Measurements from ENCODE around the gene AKT2. TPM values are rescaled to one million over a fixed set of nuclear protein-coding genes. Genes with fewer than 3 reads are reported as not detected.

The AKT2 gene
- polyA plus RNA-seq, 2 of the 4 experiments (the other 2 are of a cell fraction) = 136 to 159 TPM

DNA sequence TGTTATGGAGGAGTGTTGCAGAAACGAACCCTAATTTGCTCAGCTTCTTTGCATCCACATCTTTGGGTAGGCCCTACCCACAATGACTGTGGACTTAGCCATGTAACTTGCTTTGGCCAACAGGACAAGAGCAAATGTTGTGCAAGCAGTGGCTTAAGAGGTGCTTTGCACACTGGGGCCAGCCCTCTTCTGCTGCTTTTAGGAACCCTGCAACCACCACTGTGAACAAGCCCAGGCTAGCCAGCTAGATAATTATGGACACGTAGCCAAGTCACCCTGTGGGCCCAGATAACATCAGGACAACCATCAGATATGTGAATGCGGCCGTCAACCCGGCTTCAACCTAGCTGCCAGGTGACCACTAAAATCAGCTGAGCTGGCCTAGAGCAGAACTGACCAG lies 45.9 kb upstream of the AKT2 start:
- CTCF ChIA-PET = interaction anchor here (0.6 to 7.9 kb wide), 9 partner anchors 10 to 303 kb away, joined by 3 to 42 read pairs (median 4); partner anchors contain the start of genes C19orf47 and PLD3
- POLR2A ChIA-PET = interaction anchor here (0.8 kb wide), 1 partner anchor 17 kb away, joined by 5 read pairs; the partner anchor contains the start of genes C19orf47 and PLD3
- peak; percentile 54 for FAIRE-seq
- Histone ChIP-seq H3K27ac (no peak overlapping the region), H3K4me2 (no peak overlapping the region), H3K9me3 (no peaks in the 10 kb centered on the region), H3K4me1 (no peaks in the 10 kb centered on the region), H3K4me3 (no peak overlapping the region)
- no peak for ATAC-seq
- DNase-seq (ENCODE audit: low read depth in 1 of 2, low spot score in 1 of 2) = no peak
- 90% methylated on average over 5 of the region's 5 CpGs for WGBS (ENCODE audit: missing lambda C conversion rate)
- TF ChIP-seq HEYL (CRISPR knock-in tag; IDR thresholded peaks at IDR 0.05) (no peak), NFE2L2 (conservative IDR thresholded peaks at IDR 0.05; ENCODE audit: low read length) (no peak), RARB (CRISPR knock-in tag; IDR thresholded peaks at IDR 0.05) (no peak)
- TF ChIP-seq, protein P1, sequence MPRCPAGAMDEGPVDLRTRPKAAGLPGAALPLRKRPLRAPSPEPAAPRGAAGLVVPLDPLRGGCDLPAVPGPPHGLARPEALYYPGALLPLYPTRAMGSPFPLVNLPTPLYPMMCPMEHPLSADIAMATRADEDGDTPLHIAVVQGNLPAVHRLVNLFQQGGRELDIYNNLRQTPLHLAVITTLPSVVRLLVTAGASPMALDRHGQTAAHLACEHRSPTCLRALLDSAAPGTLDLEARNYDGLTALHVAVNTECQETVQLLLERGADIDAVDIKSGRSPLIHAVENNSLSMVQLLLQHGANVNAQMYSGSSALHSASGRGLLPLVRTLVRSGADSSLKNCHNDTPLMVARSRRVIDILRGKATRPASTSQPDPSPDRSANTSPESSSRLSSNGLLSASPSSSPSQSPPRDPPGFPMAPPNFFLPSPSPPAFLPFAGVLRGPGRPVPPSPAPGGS (IDR thresholded peaks at IDR 0.05) = no peak
- TF ChIP-seq, protein P2, sequence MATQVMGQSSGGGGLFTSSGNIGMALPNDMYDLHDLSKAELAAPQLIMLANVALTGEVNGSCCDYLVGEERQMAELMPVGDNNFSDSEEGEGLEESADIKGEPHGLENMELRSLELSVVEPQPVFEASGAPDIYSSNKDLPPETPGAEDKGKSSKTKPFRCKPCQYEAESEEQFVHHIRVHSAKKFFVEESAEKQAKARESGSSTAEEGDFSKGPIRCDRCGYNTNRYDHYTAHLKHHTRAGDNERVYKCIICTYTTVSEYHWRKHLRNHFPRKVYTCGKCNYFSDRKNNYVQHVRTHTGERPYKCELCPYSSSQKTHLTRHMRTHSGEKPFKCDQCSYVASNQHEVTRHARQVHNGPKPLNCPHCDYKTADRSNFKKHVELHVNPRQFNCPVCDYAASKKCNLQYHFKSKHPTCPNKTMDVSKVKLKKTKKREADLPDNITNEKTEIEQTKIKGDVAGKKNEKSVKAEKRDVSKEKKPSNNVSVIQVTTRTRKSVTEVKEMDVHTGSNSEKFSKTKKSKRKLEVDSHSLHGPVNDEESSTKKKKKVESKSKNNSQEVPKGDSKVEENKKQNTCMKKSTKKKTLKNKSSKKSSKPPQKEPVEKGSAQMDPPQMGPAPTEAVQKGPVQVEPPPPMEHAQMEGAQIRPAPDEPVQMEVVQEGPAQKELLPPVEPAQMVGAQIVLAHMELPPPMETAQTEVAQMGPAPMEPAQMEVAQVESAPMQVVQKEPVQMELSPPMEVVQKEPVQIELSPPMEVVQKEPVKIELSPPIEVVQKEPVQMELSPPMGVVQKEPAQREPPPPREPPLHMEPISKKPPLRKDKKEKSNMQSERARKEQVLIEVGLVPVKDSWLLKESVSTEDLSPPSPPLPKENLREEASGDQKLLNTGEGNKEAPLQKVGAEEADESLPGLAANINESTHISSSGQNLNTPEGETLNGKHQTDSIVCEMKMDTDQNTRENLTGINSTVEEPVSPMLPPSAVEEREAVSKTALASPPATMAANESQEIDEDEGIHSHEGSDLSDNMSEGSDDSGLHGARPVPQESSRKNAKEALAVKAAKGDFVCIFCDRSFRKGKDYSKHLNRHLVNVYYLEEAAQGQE (IDR thresholded peaks at IDR 0.05) = no peak

DNA sequence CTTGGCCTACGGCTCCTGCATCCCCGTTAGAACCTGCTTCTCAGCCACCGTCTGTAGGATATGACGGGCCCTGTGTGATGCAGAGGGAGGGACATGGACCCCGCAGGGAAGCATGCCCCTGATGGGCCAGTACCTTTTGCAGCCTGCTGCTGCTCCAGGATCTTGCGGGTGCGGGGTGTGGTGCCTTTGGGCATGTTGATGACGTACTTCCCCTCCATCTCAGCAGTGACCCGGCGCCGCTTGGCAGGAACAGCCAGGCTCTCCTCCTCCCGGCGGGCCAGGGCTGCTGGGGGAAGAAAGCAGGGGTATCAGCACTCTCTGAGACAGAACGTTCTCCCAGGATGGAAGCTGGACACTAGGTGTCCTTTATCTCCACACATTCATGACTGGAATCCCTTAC lies 41.1 kb upstream of the AKT2 start:
- H3K4me1 ChIP-seq = no peaks in the 10 kb centered on the region
- WGBS (ENCODE audit: missing lambda C conversion rate) = 93% methylated on average over 14 of the region's 14 CpGs
- H3K4me3 ChIP-seq = no peak overlapping the region
- no peak for DNase-seq (ENCODE audit: low read depth in 1 of 2, low spot score in 1 of 2)
- ChIA-PET POLR2A (interaction anchor here (0.5 kb wide), 1 partner anchor 38 kb away, joined by 4 read pairs; no protein-coding TSS in a partner anchor), CTCF (interaction anchor here (1.1 to 7.9 kb wide), 2 partner anchors 18 to 21 kb away, joined by 4 to 42 read pairs; no protein-coding TSS in a partner anchor)
- TF ChIP-seq CEBPB (IDR thresholded peaks at IDR 0.05) = no peak
- no peak for TF ChIP-seq KDM5A (IDR thresholded peaks at IDR 0.05)
- TF ChIP-seq ESRRA (IDR thresholded peaks at IDR 0.05; ENCODE audit: borderline replicate concordance, low read length) = no peak
- no peak for TF ChIP-seq EHF (CRISPR knock-in tag; IDR thresholded peaks at IDR 0.05)
- TF ChIP-seq FOXS1 (CRISPR knock-in tag; IDR thresholded peaks at IDR 0.05) = no peak
- no peak for TF ChIP-seq CHD4 (IDR thresholded peaks at IDR 0.05; ENCODE audit: borderline replicate concordance)
- TF ChIP-seq CHD2 (IDR thresholded peaks at IDR 0.05; ENCODE audit: low read length, partially characterized antibody) = no peak
- TF ChIP-seq, protein P3, sequence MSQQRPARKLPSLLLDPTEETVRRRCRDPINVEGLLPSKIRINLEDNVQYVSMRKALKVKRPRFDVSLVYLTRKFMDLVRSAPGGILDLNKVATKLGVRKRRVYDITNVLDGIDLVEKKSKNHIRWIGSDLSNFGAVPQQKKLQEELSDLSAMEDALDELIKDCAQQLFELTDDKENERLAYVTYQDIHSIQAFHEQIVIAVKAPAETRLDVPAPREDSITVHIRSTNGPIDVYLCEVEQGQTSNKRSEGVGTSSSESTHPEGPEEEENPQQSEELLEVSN (IDR thresholded peaks at IDR 0.05; ENCODE audit: borderline replicate concordance, low read depth) = no peak
- TF ChIP-seq POLR2AphosphoS2 (conservative IDR thresholded peaks at IDR 0.05; ENCODE audit: low read length) = no peak
- TF ChIP-seq HOXA7 (CRISPR knock-in tag; IDR thresholded peaks at IDR 0.05) = no peak
- TF ChIP-seq FOSL2 (IDR thresholded peaks at IDR 0.05) = no peak
- TF ChIP-seq FOSL2 (CRISPR knock-in tag; IDR thresholded peaks at IDR 0.05) = no peak
- no peaks in the 10 kb centered on the region for H3K9me3 ChIP-seq
- ATAC-seq = 0 out of 6 replicates have a peak, but pooled peaks of 1 of the 2 experiments have one; percentile 5
- no peak for FAIRE-seq
- no peak overlapping the region for H3K4me2 ChIP-seq
- no peak overlapping the region for H3K27ac ChIP-seq

DNA sequence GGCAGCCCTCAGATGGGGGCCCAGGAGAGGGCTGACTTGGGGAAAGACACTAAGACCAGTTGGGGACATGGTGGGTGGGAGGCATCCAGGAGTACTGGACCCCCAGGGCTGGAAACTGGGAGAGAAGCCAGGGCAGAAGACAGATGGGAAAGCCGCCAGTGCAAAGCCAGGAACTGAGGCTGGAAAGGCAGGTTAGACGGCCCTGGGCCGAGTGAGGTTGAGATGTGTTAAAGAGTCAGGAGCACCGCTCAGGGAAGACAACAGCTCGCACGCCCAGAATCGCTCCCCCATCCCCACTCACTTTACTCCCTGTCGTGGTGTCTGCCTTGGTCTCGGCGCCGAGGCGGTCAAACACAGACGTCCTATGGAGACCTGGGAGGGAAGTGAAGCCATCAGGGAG lies 38.6 kb upstream of the AKT2 start:
- FAIRE-seq = no peak
- H3K9me3 ChIP-seq = no peaks in the 10 kb centered on the region
- H3K4me3 ChIP-seq = no peak overlapping the region
- no peak for DNase-seq (ENCODE audit: low read depth in 1 of 2, low spot score in 1 of 2)
- no peak overlapping the region for H3K4me2 ChIP-seq
- WGBS (ENCODE audit: missing lambda C conversion rate) = 95% methylated on average over 13 of the region's 13 CpGs
- H3K27ac ChIP-seq = no peak overlapping the region
- CTCF ChIA-PET = interaction anchor here (1.7 to 12.0 kb wide), 3 partner anchors 12 to 25 kb away, joined by 5 to 142 read pairs (median 9); no protein-coding TSS in a partner anchor
- ATAC-seq = no peak
- H3K4me1 ChIP-seq = no peaks in the 10 kb centered on the region
- POLR2A ChIA-PET = no interaction called here
- no peak for TF ChIP-seq ZC3H11A (IDR thresholded peaks at IDR 0.05)
- no peak for TF ChIP-seq RARB (CRISPR knock-in tag; IDR thresholded peaks at IDR 0.05)
- no peak for TF ChIP-seq NPAS2 (CRISPR knock-in tag; IDR thresholded peaks at IDR 0.05; ENCODE audit: borderline replicate concordance)
- TF ChIP-seq HOXB5 (CRISPR knock-in tag; IDR thresholded peaks at IDR 0.05) = no peak
- TF ChIP-seq FOXS1 (CRISPR knock-in tag; IDR thresholded peaks at IDR 0.05) = no peak
- TF ChIP-seq, protein P4, sequence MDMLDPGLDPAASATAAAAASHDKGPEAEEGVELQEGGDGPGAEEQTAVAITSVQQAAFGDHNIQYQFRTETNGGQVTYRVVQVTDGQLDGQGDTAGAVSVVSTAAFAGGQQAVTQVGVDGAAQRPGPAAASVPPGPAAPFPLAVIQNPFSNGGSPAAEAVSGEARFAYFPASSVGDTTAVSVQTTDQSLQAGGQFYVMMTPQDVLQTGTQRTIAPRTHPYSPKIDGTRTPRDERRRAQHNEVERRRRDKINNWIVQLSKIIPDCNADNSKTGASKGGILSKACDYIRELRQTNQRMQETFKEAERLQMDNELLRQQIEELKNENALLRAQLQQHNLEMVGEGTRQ (IDR thresholded peaks at IDR 0.05) = no peak
- no peak for TF ChIP-seq PHF8 (IDR thresholded peaks at IDR 0.05; ENCODE audit: borderline replicate concordance, low read depth)
- TF ChIP-seq MAFK (IDR thresholded peaks at IDR 0.05; ENCODE audit: partially characterized antibody) = no peak
- TF ChIP-seq, protein P5, sequence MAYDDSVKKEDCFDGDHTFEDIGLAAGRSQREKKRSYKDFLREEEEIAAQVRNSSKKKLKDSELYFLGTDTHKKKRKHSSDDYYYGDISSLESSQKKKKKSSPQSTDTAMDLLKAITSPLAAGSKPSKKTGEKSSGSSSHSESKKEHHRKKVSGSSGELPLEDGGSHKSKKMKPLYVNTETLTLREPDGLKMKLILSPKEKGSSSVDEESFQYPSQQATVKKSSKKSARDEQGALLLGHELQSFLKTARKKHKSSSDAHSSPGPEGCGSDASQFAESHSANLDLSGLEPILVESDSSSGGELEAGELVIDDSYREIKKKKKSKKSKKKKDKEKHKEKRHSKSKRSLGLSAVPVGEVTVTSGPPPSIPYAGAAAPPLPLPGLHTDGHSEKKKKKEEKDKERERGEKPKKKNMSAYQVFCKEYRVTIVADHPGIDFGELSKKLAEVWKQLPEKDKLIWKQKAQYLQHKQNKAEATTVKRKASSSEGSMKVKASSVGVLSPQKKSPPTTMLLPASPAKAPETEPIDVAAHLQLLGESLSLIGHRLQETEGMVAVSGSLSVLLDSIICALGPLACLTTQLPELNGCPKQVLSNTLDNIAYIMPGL (CRISPR knock-in tag; IDR thresholded peaks at IDR 0.05; ENCODE audit: borderline replicate concordance) = no peak
- no peak for TF ChIP-seq CHD2 (IDR thresholded peaks at IDR 0.05; ENCODE audit: low read length, partially characterized antibody)
- TF ChIP-seq MAZ (IDR thresholded peaks at IDR 0.05; ENCODE audit: borderline replicate concordance, low read depth, low read length) = no peak
- no peak for TF ChIP-seq EP300 (IDR thresholded peaks at IDR 0.05)
- no peak for TF ChIP-seq HOXA7 (CRISPR knock-in tag; IDR thresholded peaks at IDR 0.05)
